Endothelial cell of umbilical vein (primary cell): ENCODE measurements around the gene GRAMD4. TPM values are rescaled to one million over a fixed set of nuclear protein-coding genes. Genes with fewer than 3 reads are reported as not detected.

Experiments
- BruUV-seq: library from RNA; stranded (reverse); fragments of 400-500 nt; replicated peaks from 2 replicates; lab custom pipeline; 2021; lab: Mats Ljungman, UMichigan
- CTCF ChIA-PET: fragments of 300-600, 350-600 bp; sonication (Branson Sonifier 250); formaldehyde crosslinking; loops from one replicate; lab custom pipeline; 2021; ENCODE audit warnings: antibody characterized with exemption, inconsistent platforms; lab: Charles Lee
- POLR2A ChIA-PET: fragments of 300-600, 350-600 bp; sonication (Branson Sonifier 250); formaldehyde crosslinking; loops from one replicate; lab custom pipeline; 2021; ENCODE audit warnings: antibody characterized with exemption, inconsistent platforms; lab: Charles Lee
- DNase-seq: peaks from one replicate; pipeline ENCODE4 v3.0.0-alpha.2; 2011; ENCODE audit warnings: low read depth, low spot score
- FAIRE-seq: peaks from 2 replicates; lab custom pipeline; 2011; peaks lifted over from hg19 to GRCh38; lab: Jason Lieb, UNC
- H2AFZ ChIP-seq: 2 replicates; pipeline ENCODE4 v1.6.0; 2012; ENCODE audit warnings: low read depth, low read length, control low read depth, inconsistent platforms
- H3K27ac ChIP-seq: 2 replicates; pipeline ENCODE4 v1.5.1; 2011; ENCODE audit warnings: low read depth, mild to moderate bottlenecking, control low read depth, low read length, moderate library complexity; ENCODE audit not compliant: insufficient read depth
- H3K27me3 ChIP-seq, 2 experiments: 2 replicates each; pipeline versions ENCODE4 v1.6.0 to v1.6.1; 2011; ENCODE audit warnings: low read length in 2 of 2, mixed read lengths in 1 of 2; ENCODE audit not compliant: control insufficient read depth in 2 of 2, insufficient read depth in 2 of 2
- H3K36me3 ChIP-seq, 2 experiments: 2 replicates in 1 of 2; 3 replicates in 1 of 2; pipeline ENCODE4 v1.5.1; 2011; ENCODE audit warnings: low read length in 2 of 2, mild to moderate bottlenecking in 1 of 2, moderate library complexity in 1 of 2; ENCODE audit not compliant: control insufficient read depth in 2 of 2, insufficient read depth in 2 of 2; ENCODE audit errors: extremely low read depth in 1 of 2
- H3K4me1 ChIP-seq: 3 replicates; pipeline ENCODE4 v1.5.1; 2011; ENCODE audit warnings: mild to moderate bottlenecking, low read length; ENCODE audit not compliant: control insufficient read depth, insufficient read depth; ENCODE audit errors: extremely low read depth
- H3K4me2 ChIP-seq: 2 replicates; pipeline ENCODE4 v1.6.1; 2011; ENCODE audit warnings: low read length, control low read depth, mixed read lengths; ENCODE audit not compliant: insufficient read depth
- H3K4me3 ChIP-seq, 3 experiments: fragments of 200-600 bp in 1 of 3; sonication (generic), shearing (Covaris generic) in 1 of 3; replicated peaks in 1 of 3; 2 replicates each; pipeline ENCODE4 v1.5.1; 2011 to 2016; ENCODE audit warnings: control low read depth in 3 of 3, low read length in 3 of 3, mild to moderate bottlenecking in 2 of 3, inconsistent platforms in 1 of 3, low read depth in 1 of 3, moderate library complexity in 1 of 3; ENCODE audit not compliant: insufficient read depth in 1 of 3
- H3K79me2 ChIP-seq: 2 replicates; pipeline ENCODE4 v1.6.0; 2012; ENCODE audit warnings: low read length, inconsistent platforms; ENCODE audit not compliant: control insufficient read depth, insufficient read depth
- H3K9ac ChIP-seq: replicated peaks from 2 replicates; pipeline ENCODE3; 2011; ENCODE audit warnings: low read length, control low read depth; ENCODE audit not compliant: insufficient read depth; ENCODE audit errors: extremely low read depth
- H3K9me1 ChIP-seq: replicated peaks from 3 replicates; pipeline ENCODE4 v1.6.0; 2011; ENCODE audit warnings: mild to moderate bottlenecking, low read length; ENCODE audit not compliant: control insufficient read depth, insufficient read depth; ENCODE audit errors: extremely low read depth
- H3K9me3 ChIP-seq: replicated peaks from 2 replicates; pipeline ENCODE4 v1.5.1; 2012; ENCODE audit warnings: low read length, inconsistent platforms; ENCODE audit not compliant: control insufficient read depth, insufficient read depth
- H4K20me1 ChIP-seq: replicated peaks from 2 replicates; pipeline ENCODE3; 2011; ENCODE audit warnings: mild to moderate bottlenecking, low read length; ENCODE audit not compliant: control insufficient read depth, insufficient read depth; ENCODE audit errors: extremely low read depth
- CTCF ChIP-seq, 2 donors: IDR thresholded peaks; 1 replicate in 1 of 2; 2 replicates in 1 of 2; pipeline ENCODE4 v1.5.1; 2011; ENCODE audit warnings: low read length in 2 of 2, mild to moderate bottlenecking in 2 of 2, moderate library complexity in 2 of 2, control low read depth in 1 of 2, inconsistent platforms in 1 of 2, low read depth in 1 of 2; ENCODE audit not compliant: insufficient read depth in 1 of 2; ENCODE audit errors: extremely low read depth in 1 of 2
- EZH2 ChIP-seq: IDR thresholded peaks from 2 replicates; pipeline ENCODE4 v1.6.1; 2012; ENCODE audit warnings: borderline replicate concordance, low read depth, mild to moderate bottlenecking, moderate library complexity, low read length, inconsistent platforms; ENCODE audit not compliant: severe bottlenecking
- FOS ChIP-seq: IDR thresholded peaks from 2 replicates; pipeline ENCODE4 v1.6.1; 2011; ENCODE audit warnings: mild to moderate bottlenecking, low read length, moderate library complexity, borderline replicate concordance; ENCODE audit not compliant: insufficient read depth
- GATA2 ChIP-seq: IDR thresholded peaks from 2 replicates; pipeline ENCODE4 v1.7.0; 2011; ENCODE audit warnings: low read depth, mild to moderate bottlenecking, moderate library complexity, mixed read lengths, low read length; ENCODE audit not compliant: insufficient read length, insufficient read depth
- JUN ChIP-seq: IDR thresholded peaks from 2 replicates; pipeline ENCODE4 v1.6.1; 2011; ENCODE audit warnings: borderline replicate concordance, low read depth; ENCODE audit not compliant: insufficient read length, insufficient read depth
- MAX ChIP-seq: IDR thresholded peaks from 2 replicates; pipeline ENCODE4 v1.6.1; 2011; ENCODE audit not compliant: insufficient read depth, insufficient read length
- MYC ChIP-seq: IDR thresholded peaks from one replicate; pipeline ENCODE4 v1.6.1; 2011; ENCODE audit warnings: mild to moderate bottlenecking, low read depth, low read length
- POLR2A ChIP-seq: IDR thresholded peaks from 2 replicates; pipeline ENCODE4 v1.6.1; 2012; ENCODE audit warnings: low read depth, mild to moderate bottlenecking, control low read depth, low read length
- POLR2AphosphoS5 ChIP-seq: IDR thresholded peaks from 2 replicates; pipeline ENCODE4 v1.6.1; 2012; ENCODE audit warnings: low read depth, mild to moderate bottlenecking, control low read depth, low read length, moderate library complexity; ENCODE audit not compliant: insufficient read depth
- dilution Hi-C: fragments of 300-500 bp; cut with MboI; formaldehyde crosslinking; loops from one replicate; pipeline ENCODE4 v1.15.0; 2019; ENCODE audit warnings: low sequenced_read_pairs; ENCODE audit not compliant: extremely low pct_ligation_motif_present
- intact Hi-C: fragments of 100-400 bp; cut with micrococcal nuclease; formaldehyde crosslinking; loops from one replicate; pipeline ENCODE4 v1.10.0; 2022
- polyA plus RNA-seq, 4 experiments: library from polyadenylated mRNA; depleted of rRNA in 3 of 4; stranded (reverse) in 3 of 4; unstranded in 1 of 4; fragments of >200 nt; gene quantifications; 2 replicates each; pipeline versions ENCODE4 v1.2.1 to v1.2.3, GENCODE V29; 2011 to 2012; ENCODE audit warnings: missing spikeins in 1 of 4
- total RNA-seq: library from RNA; stranded (reverse); gene quantifications from 2 replicates; pipeline ENCODE4 v1.2.3, GENCODE V29; 2021

Gene GRAMD4
- total and polyA plus RNA-seq, 2 donors (not counting 3 experiments of a cell fraction or from before 2014, with no cell fraction given): 5.9 to 14.8 TPM

- Histone ChIP-seq H3K4me2 (no peak overlapping the region), H3K27ac (no peak overlapping the region), H3K9ac (no peak overlapping the region), H3K9me1 (no peaks in the 10 kb centered on the region), H4K20me1 (no peaks in the 10 kb centered on the region), H3K27me3 (no peaks in the 10 kb centered on the region), H3K36me3 (peaks cover 0 to 4% of the 10 kb centered on the region in 2 experiments), H3K79me2 (no peaks in the 10 kb centered on the region), H3K9me3 (no peaks in the 10 kb centered on the region), H3K4me3 (no peak overlapping the region), H2AFZ (no peak overlapping the region), H3K4me1 (no peaks in the 10 kb centered on the region)
- TF ChIP-seq POLR2A: no peak
- TF ChIP-seq FOS: no peak
- TF ChIP-seq CTCF (IDR thresholded peaks at IDR 0.05; ENCODE audit: extremely low read depth in 1 of 2, insufficient read depth in 1 of 2, low read depth in 1 of 2, low read length in 2 of 2): no peak
- TF ChIP-seq POLR2AphosphoS5: no peak
- no peak for TF ChIP-seq GATA2
- no peak for TF ChIP-seq MAX
- TF ChIP-seq JUN: no peak
- TF ChIP-seq EZH2: no peak
- TF ChIP-seq MYC: no peak
- BruUV-seq: no TSS peak
- CTCF ChIA-PET: no interaction called here
- DNase-seq: no peak
- POLR2A ChIA-PET: no interaction called here
- FAIRE-seq: no peak
- intact Hi-C loops: no loop called here
- dilution Hi-C loops: no loop called here
Observed at GRCh38 chr22:46664301-46664855, 44.2 kb downstream of the GRAMD4 start.
